Right lobe of liver (tissue), 6 donors: ENCODE measurements around the gene MCCC1. TPM values are rescaled to one million over a fixed set of nuclear protein-coding genes. Genes with fewer than 3 reads are reported as not detected.

Source experiments
- ATAC-seq, 4 donors: fragments of 200-7000 bp; cut with Tn5 transposase; one replicate each; pipeline ENCODE4 v1.9.1; 2020; ENCODE audit warnings: mild to moderate bottlenecking in 4 of 4, moderate library complexity in 4 of 4
- DNase-seq, 3 donors: peaks; one replicate each; pipeline ENCODE4 v3.0.0-alpha.2; 2020
- H3K27ac ChIP-seq, 3 donors: fragments of 200-600 bp; one replicate each; pipeline ENCODE4 v1.8.0; 2022
- H3K27me3 ChIP-seq, 2 donors: fragments of 200-600 bp; one replicate each; pipeline ENCODE4 v1.8.0; 2022
- H3K36me3 ChIP-seq, 4 donors: fragments of 200-600 bp; sonication (generic) in 1 of 4; one replicate each; pipeline versions ENCODE4 v1.5.1 to v1.8.0; 2017 to 2022; ENCODE audit warnings: control low read depth in 1 of 4
- H3K4me1 ChIP-seq, 4 donors: fragments of 200-600 bp; sonication (generic) in 1 of 4; one replicate each; pipeline versions ENCODE4 v1.5.1 to v1.8.0; 2017 to 2022; ENCODE audit warnings: control low read depth in 1 of 4
- H3K4me3 ChIP-seq, 3 donors: fragments of 200-600 bp; one replicate each; pipeline ENCODE4 v1.8.0; 2022
- H3K9me3 ChIP-seq, 4 donors: fragments of 200-600 bp; sonication (generic) in 1 of 4; one replicate each; pipeline versions ENCODE4 v1.5.1 to v1.8.0; 2017 to 2022; ENCODE audit warnings: control low read depth in 1 of 4
- CTCF ChIP-seq, 4 donors: fragments of 200-600 bp in 3 of 4; fragments of 450-650 bp in 1 of 4; IDR thresholded peaks; one replicate each; pipeline versions ENCODE4 v1.5.1 to v1.8.0; 2016 to 2022; ENCODE audit warnings: antibody characterized with exemption in 4 of 4, mild to moderate bottlenecking in 2 of 4
- POLR2A ChIP-seq: fragments of 450-650 bp; IDR thresholded peaks from one replicate; pipeline ENCODE4 v1.6.1; 2017; ENCODE audit warnings: antibody characterized with exemption, mild to moderate bottlenecking
- WGBS: methylation state at CpG from one replicate; pipeline ENCODE4 v1.1.6; 2018; ENCODE audit warnings: low coverage, low lambda C conversion rate; ENCODE audit not compliant: insufficient coverage; ENCODE audit errors: missing lambda C conversion rate; 5-methylcytosine and 5-hydroxymethylcytosine counted together
- intact Hi-C, 2 donors: fragments of 100-400 bp; cut with DNase I; formaldehyde crosslinking; loops; one replicate each; pipeline versions ENCODE4 v1.11.2 to v1.14.1; 2022
- total RNA-seq, 6 experiments: library from RNA; depleted of rRNA in 2 of 6; stranded (reverse); fragments of >200 nt in 2 of 6; fragmentation: NEBNext Ultra II Directional in 3 of 6; extraction: Animal tissue kit (Norgen Biotek cat#: 25700) in 3 of 6; gene quantifications; one replicate each; pipeline versions ENCODE4 v1.1.0 to v1.2.4, GENCODE V29; 2016 to 2023
- donor health status: DM: no; HTN: yes; CAD: no.
- donor health status: DM: no; HTN: no; CAD: no.
- donor health status: DM: no; HTN: no; CAD: no.
- donor health status: DM: no; HTN: yes; CAD: no.
- donor health status: DM: no; HTN: yes; CAD: no.

The MCCC1 gene
- total RNA-seq, 6 experiments from 2014 or later: 34.0 to 57.0 (median 48.2) TPM

- no peaks in the 10 kb centered on the region for H3K9me3 ChIP-seq
- intact Hi-C loops: no loop called here
- H3K36me3 ChIP-seq: no peaks in the 10 kb centered on the region
- TF ChIP-seq POLR2A (no peak), CTCF (IDR thresholded peaks at IDR 0.05) (no peak)
- no peak for ATAC-seq
- peak overlapping the region; percentile 75 to 85 (median 84) for H3K27ac ChIP-seq
- H3K4me1 ChIP-seq: peaks cover 0 to 17% (median 3%) of the 10 kb centered on the region in 4 donors
- no peak for DNase-seq
- 0% methylated on average over 1 of the region's 1 CpG for WGBS
- no peaks in the 10 kb centered on the region for H3K27me3 ChIP-seq
- peak overlapping the region in 2 of 3 donors; percentile 65 to 84 for H3K4me3 ChIP-seq
These were observed 525 bp upstream of the MCCC1 start for GRCh38 chr3:183099838-183100204.

- peak overlapping the region; percentile 65 to 84 (median 71) for H3K4me3 ChIP-seq
- TF ChIP-seq CTCF (IDR thresholded peaks at IDR 0.05) (no peak), POLR2A (no peak)
- DNase-seq (no peak), ATAC-seq (peak in 1 of 4 donors; percentile 7)
- peaks cover 0 to 17% (median 3%) of the 10 kb centered on the region in 4 donors for H3K4me1 ChIP-seq
- no peaks in the 10 kb centered on the region for H3K36me3 ChIP-seq
- peak overlapping the region; percentile 75 to 85 (median 84) for H3K27ac ChIP-seq
- intact Hi-C loops: no loop called here
- WGBS: under 1% methylated on average over 8 of the region's 8 CpGs
- H3K9me3 ChIP-seq: no peaks in the 10 kb centered on the region
- no peaks in the 10 kb centered on the region for H3K27me3 ChIP-seq
These were observed 715 bp downstream of the MCCC1 start for GRCh38 chr3:183098536-183099025.

GRCh38 chr3:183094711-183095110, 4.6 kb downstream of the MCCC1 start:
- H3K27ac ChIP-seq: no peak overlapping the region
- no peaks in the 10 kb centered on the region for H3K9me3 ChIP-seq
- intact Hi-C loops: no loop called here
- DNase-seq: no peak
- TF ChIP-seq POLR2A (no peak), CTCF (IDR thresholded peaks at IDR 0.05) (no peak)
- H3K4me1 ChIP-seq: peaks cover 0 to 11% (median 3%) of the 10 kb centered on the region in 4 donors
- WGBS: 60% methylated on average over 4 of the region's 4 CpGs
- ATAC-seq: peak in 1 of 4 donors; percentile 39
- H3K4me3 ChIP-seq: no peak overlapping the region
- no peaks in the 10 kb centered on the region for H3K27me3 ChIP-seq
- peaks cover 0 to 24% (median 11%) of the 10 kb centered on the region in 4 donors for H3K36me3 ChIP-seq

GRCh38 chr3:183092256-183092655, 7.0 kb downstream of the MCCC1 start:
- no peaks in the 10 kb centered on the region for H3K4me1 ChIP-seq
- no peak for ATAC-seq
- no peak for TF ChIP-seq CTCF (IDR thresholded peaks at IDR 0.05)
- no peak for TF ChIP-seq POLR2A
- H3K9me3 ChIP-seq: no peaks in the 10 kb centered on the region
- 95% methylated on average over 8 of the region's 8 CpGs for WGBS
- H3K36me3 ChIP-seq: peaks cover 0 to 36% (median 13%) of the 10 kb centered on the region in 4 donors
- no peak overlapping the region for H3K27ac ChIP-seq
- H3K27me3 ChIP-seq: no peaks in the 10 kb centered on the region
- H3K4me3 ChIP-seq: no peak overlapping the region
- intact Hi-C loops: no loop called here
- no peak for DNase-seq
